ENCODE measurements around the gene FRRS1.

GRCh38 chr1:99756598-99756997 is 9.8 kb downstream of the FRRS1 start:
- TF ChIP-seq CTCF (conservative IDR thresholded peaks at IDR 0.05; ENCODE audit: low read depth in 2 of 2), result no peak
- no peak for TF ChIP-seq ZNF462 (CRISPR knock-in tag; IDR thresholded peaks at IDR 0.05)
- no peak for TF ChIP-seq POLR2AphosphoS5 (IDR thresholded peaks at IDR 0.05; ENCODE audit: low read depth)
- TF ChIP-seq, protein P1, sequence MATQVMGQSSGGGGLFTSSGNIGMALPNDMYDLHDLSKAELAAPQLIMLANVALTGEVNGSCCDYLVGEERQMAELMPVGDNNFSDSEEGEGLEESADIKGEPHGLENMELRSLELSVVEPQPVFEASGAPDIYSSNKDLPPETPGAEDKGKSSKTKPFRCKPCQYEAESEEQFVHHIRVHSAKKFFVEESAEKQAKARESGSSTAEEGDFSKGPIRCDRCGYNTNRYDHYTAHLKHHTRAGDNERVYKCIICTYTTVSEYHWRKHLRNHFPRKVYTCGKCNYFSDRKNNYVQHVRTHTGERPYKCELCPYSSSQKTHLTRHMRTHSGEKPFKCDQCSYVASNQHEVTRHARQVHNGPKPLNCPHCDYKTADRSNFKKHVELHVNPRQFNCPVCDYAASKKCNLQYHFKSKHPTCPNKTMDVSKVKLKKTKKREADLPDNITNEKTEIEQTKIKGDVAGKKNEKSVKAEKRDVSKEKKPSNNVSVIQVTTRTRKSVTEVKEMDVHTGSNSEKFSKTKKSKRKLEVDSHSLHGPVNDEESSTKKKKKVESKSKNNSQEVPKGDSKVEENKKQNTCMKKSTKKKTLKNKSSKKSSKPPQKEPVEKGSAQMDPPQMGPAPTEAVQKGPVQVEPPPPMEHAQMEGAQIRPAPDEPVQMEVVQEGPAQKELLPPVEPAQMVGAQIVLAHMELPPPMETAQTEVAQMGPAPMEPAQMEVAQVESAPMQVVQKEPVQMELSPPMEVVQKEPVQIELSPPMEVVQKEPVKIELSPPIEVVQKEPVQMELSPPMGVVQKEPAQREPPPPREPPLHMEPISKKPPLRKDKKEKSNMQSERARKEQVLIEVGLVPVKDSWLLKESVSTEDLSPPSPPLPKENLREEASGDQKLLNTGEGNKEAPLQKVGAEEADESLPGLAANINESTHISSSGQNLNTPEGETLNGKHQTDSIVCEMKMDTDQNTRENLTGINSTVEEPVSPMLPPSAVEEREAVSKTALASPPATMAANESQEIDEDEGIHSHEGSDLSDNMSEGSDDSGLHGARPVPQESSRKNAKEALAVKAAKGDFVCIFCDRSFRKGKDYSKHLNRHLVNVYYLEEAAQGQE (IDR thresholded peaks at IDR 0.05; ENCODE audit: unreplicated experiment), result no peak
- no peak for TF ChIP-seq ETS1 (IDR thresholded peaks at IDR 0.05)
- TF ChIP-seq JUNB (IDR thresholded peaks at IDR 0.05; ENCODE audit: unreplicated experiment), result no peak
- no peak for TF ChIP-seq EZH2phosphoT487 (IDR thresholded peaks at IDR 0.05; ENCODE audit: unreplicated experiment)
